Retinal pigment epithelial cell (primary cell): ENCODE results near the gene GBF1.

ENCODE experiments used
- DNase-seq: peaks from one replicate; pipeline ENCODE4 v3.0.0-alpha.2; 2010; ENCODE audit warnings: low read depth
- H3K4me3 ChIP-seq: 2 replicates; pipeline ENCODE4 v1.5.1; 2011; ENCODE audit warnings: mild to moderate bottlenecking, low read length, control low read depth, moderate library complexity
- CTCF ChIP-seq: conservative IDR thresholded peaks from 2 replicates; pipeline ENCODE4 v1.5.1; 2011; ENCODE audit warnings: low read depth, low read length, control low read depth, inconsistent platforms

The GBF1 gene

GRCh38 chr10:102287991-102288390 is 42.7 kb downstream of the GBF1 start:
- H3K4me3 ChIP-seq: no peak overlapping the region
- no peak for DNase-seq
- TF ChIP-seq CTCF: no peak

GRCh38 chr10:102289356-102289755 is 44.0 kb downstream of the GBF1 start:
- TF ChIP-seq CTCF: no peak
- DNase-seq: no peak

GRCh38 chr10:102289840-102290239 is 44.5 kb downstream of the GBF1 start:
- DNase-seq: no peak
- no peak for TF ChIP-seq CTCF

More at GRCh38 chr10:102289356-102289755, 44.0 kb downstream of the GBF1 start:
- no peak overlapping the region for H3K4me3 ChIP-seq

GRCh38 chr10:102291221-102291905 is 46.0 kb downstream of the GBF1 start:
- DNase-seq: no peak
- H3K4me3 ChIP-seq: no peak overlapping the region
- no peak for TF ChIP-seq CTCF

More at GRCh38 chr10:102289840-102290239, 44.5 kb downstream of the GBF1 start:
- no peak overlapping the region for H3K4me3 ChIP-seq

GRCh38 chr10:102297101-102297500 is 51.8 kb downstream of the GBF1 start:
- H3K4me3 ChIP-seq: no peak overlapping the region
- DNase-seq: no peak
- TF ChIP-seq CTCF: no peak

GRCh38 chr10:102298899-102299298 is 53.6 kb downstream of the GBF1 start:
- DNase-seq: no peak
- H3K4me3 ChIP-seq: no peak overlapping the region
- TF ChIP-seq CTCF: no peak

GRCh38 chr10:102299873-102300272 is 54.5 kb downstream of the GBF1 start:
- H3K4me3 ChIP-seq: no peak overlapping the region
- no peak for TF ChIP-seq CTCF
- DNase-seq: peak; percentile 72
